ENCODE measurements around the gene CCSER2.

The CCSER2 gene

GRCh38 chr10:84298057-84298456, 30.3 kb upstream of the CCSER2 start:
- H3K79me2 ChIP-seq (ENCODE audit: insufficient read depth, low read length), result no peaks in the 10 kb centered on the region
- H4K20me1 ChIP-seq (ENCODE audit: insufficient read depth, low read length), result no peaks in the 10 kb centered on the region
- no peak overlapping the region for H2AFZ ChIP-seq (ENCODE audit: low read length)
- TF ChIP-seq CTCF (IDR thresholded peaks at IDR 0.05; ENCODE audit: low read length) (no peak), EZH2 (IDR thresholded peaks at IDR 0.05; ENCODE audit: borderline replicate concordance, low read length) (no peak)
- H3K9me2 ChIP-seq (ENCODE audit: low read depth, low read length), result no peaks in the 10 kb centered on the region
- H3K4me2 ChIP-seq (ENCODE audit: low read length), result no peak overlapping the region
- no peak overlapping the region for H3K4me3 ChIP-seq (ENCODE audit: low read depth, low read length, poor library complexity, severe bottlenecking)
- no peak overlapping the region for H3K27ac ChIP-seq (ENCODE audit: low read depth, low read length, poor library complexity, severe bottlenecking)
- no peaks in the 10 kb centered on the region for H3F3A ChIP-seq (ENCODE audit: insufficient read depth, low read length)
- no peaks in the 10 kb centered on the region for H3K36me3 ChIP-seq (ENCODE audit: insufficient read depth, low read length)
- H3K9me3 ChIP-seq (ENCODE audit: low read length), result no peaks in the 10 kb centered on the region
- peaks cover 3% of the 10 kb centered on the region; the same call in 1 of the 2 replicates for H3K27me3 ChIP-seq (ENCODE audit: insufficient read depth, low read length)
- H3K9ac ChIP-seq (ENCODE audit: low read length), result no peak overlapping the region
- no peaks in the 10 kb centered on the region for H3K4me1 ChIP-seq (ENCODE audit: insufficient read depth, low read length, severe bottlenecking)

GRCh38 chr10:84302223-84302622, 26.2 kb upstream of the CCSER2 start:
- H3F3A ChIP-seq (ENCODE audit: insufficient read depth, low read length), result no peaks in the 10 kb centered on the region
- no peaks in the 10 kb centered on the region for H4K20me1 ChIP-seq (ENCODE audit: insufficient read depth, low read length)
- no peaks in the 10 kb centered on the region for H3K9me2 ChIP-seq (ENCODE audit: low read depth, low read length)
- no peaks in the 10 kb centered on the region for H3K79me2 ChIP-seq (ENCODE audit: insufficient read depth, low read length)
- no peak overlapping the region for H3K4me3 ChIP-seq (ENCODE audit: low read depth, low read length, poor library complexity, severe bottlenecking)
- H3K36me3 ChIP-seq (ENCODE audit: insufficient read depth, low read length), result no peaks in the 10 kb centered on the region
- no peak overlapping the region for H3K4me2 ChIP-seq (ENCODE audit: low read length)
- TF ChIP-seq CTCF (IDR thresholded peaks at IDR 0.05; ENCODE audit: low read length) (no peak), EZH2 (IDR thresholded peaks at IDR 0.05; ENCODE audit: borderline replicate concordance, low read length) (no peak)
- H3K9me3 ChIP-seq (ENCODE audit: low read length), result no peaks in the 10 kb centered on the region
- H2AFZ ChIP-seq (ENCODE audit: low read length), result no peak overlapping the region
- H3K9ac ChIP-seq (ENCODE audit: low read length), result no peak overlapping the region
- no peak overlapping the region for H3K27ac ChIP-seq (ENCODE audit: low read depth, low read length, poor library complexity, severe bottlenecking)
- H3K27me3 ChIP-seq (ENCODE audit: insufficient read depth, low read length), result no peaks in the 10 kb centered on the region
- H3K4me1 ChIP-seq (ENCODE audit: insufficient read depth, low read length, severe bottlenecking), result no peaks in the 10 kb centered on the region

GRCh38 chr10:84306751-84307384, 21.5 kb upstream of the CCSER2 start:
- Histone ChIP-seq H2AFZ (ENCODE audit: low read length) (no peak overlapping the region), H3K9me3 (ENCODE audit: low read length) (no peaks in the 10 kb centered on the region), H3K4me3 (ENCODE audit: low read depth, low read length, poor library complexity, severe bottlenecking) (no peak overlapping the region), H3K4me2 (ENCODE audit: low read length) (no peak overlapping the region), H3F3A (ENCODE audit: insufficient read depth, low read length) (no peaks in the 10 kb centered on the region), H3K79me2 (ENCODE audit: insufficient read depth, low read length) (no peaks in the 10 kb centered on the region), H3K9ac (ENCODE audit: low read length) (no peak overlapping the region), H4K20me1 (ENCODE audit: insufficient read depth, low read length) (no peaks in the 10 kb centered on the region), H3K27ac (ENCODE audit: low read depth, low read length, poor library complexity, severe bottlenecking) (no peak overlapping the region), H3K4me1 (ENCODE audit: insufficient read depth, low read length, severe bottlenecking) (no peaks in the 10 kb centered on the region), H3K9me2 (ENCODE audit: low read depth, low read length) (no peaks in the 10 kb centered on the region), H3K27me3 (ENCODE audit: insufficient read depth, low read length) (no peaks in the 10 kb centered on the region), H3K36me3 (ENCODE audit: insufficient read depth, low read length) (no peaks in the 10 kb centered on the region)
- no peak for TF ChIP-seq EZH2 (IDR thresholded peaks at IDR 0.05; ENCODE audit: borderline replicate concordance, low read length)
- no peak for TF ChIP-seq CTCF (IDR thresholded peaks at IDR 0.05; ENCODE audit: low read length)
